Measurements from ENCODE around the gene NECTIN2. TPM values are rescaled to one million over a fixed set of nuclear protein-coding genes. Genes with fewer than 3 reads are reported as not detected.

NECTIN2 gene
- total RNA-seq, 1 experiment from 2014 or later = 115 TPM

DNA sequence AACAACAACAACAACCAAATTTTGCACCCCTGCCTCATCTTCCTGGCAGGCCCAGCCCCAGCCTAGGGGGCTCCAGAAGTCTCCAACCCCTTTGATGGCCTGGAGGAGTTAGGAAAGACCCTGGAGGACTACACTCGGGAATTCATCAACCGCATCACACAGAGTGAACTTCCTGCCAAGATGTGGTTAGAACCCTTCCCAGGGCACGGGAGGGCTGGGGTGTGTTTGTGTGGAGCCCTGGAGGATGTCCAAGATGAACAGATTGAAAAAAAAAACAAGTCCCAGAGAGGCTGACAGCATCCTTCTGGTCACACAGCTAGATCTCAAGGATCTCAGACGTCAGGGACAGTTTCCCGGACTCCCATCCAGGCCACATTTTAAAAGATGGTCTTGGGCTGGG lies 81.6 kb downstream of the NECTIN2 start:
- Histone ChIP-seq H3K27ac (no peak overlapping the region), H3K27me3 (ENCODE audit: insufficient read depth, low read depth) (0 out of 2 replicates have a peak, but pooled peaks cover 5% of the 10 kb centered on the region), H3K79me2 (ENCODE audit: low read depth) (no peaks in the 10 kb centered on the region), H3F3A (ENCODE audit: insufficient read depth, low read depth) (peaks cover 7% of the 10 kb centered on the region; the same call in 1 of the 2 replicates), H3K9me2 (ENCODE audit: insufficient read depth) (no peaks in the 10 kb centered on the region), H4K20me1 (ENCODE audit: insufficient read depth) (no peaks in the 10 kb centered on the region), H3K9me3 (ENCODE audit: insufficient read depth, low read depth) (no peaks in the 10 kb centered on the region), H3K4me2 (no peak overlapping the region), H3K4me3 (no peak overlapping the region), H3K4me1 (replicated peaks; ENCODE audit: insufficient read depth) (no peaks in the 10 kb centered on the region), H2AFZ (no peak overlapping the region), H3K36me3 (ENCODE audit: low read depth) (no peaks in the 10 kb centered on the region)
- intact Hi-C loops (cut with micrococcal nuclease; ENCODE audit: unreplicated experiment) = no loop called here
- no peak for TF ChIP-seq EZH2 (IDR thresholded peaks at IDR 0.05; ENCODE audit: low read depth)
- TF ChIP-seq, protein P1, sequence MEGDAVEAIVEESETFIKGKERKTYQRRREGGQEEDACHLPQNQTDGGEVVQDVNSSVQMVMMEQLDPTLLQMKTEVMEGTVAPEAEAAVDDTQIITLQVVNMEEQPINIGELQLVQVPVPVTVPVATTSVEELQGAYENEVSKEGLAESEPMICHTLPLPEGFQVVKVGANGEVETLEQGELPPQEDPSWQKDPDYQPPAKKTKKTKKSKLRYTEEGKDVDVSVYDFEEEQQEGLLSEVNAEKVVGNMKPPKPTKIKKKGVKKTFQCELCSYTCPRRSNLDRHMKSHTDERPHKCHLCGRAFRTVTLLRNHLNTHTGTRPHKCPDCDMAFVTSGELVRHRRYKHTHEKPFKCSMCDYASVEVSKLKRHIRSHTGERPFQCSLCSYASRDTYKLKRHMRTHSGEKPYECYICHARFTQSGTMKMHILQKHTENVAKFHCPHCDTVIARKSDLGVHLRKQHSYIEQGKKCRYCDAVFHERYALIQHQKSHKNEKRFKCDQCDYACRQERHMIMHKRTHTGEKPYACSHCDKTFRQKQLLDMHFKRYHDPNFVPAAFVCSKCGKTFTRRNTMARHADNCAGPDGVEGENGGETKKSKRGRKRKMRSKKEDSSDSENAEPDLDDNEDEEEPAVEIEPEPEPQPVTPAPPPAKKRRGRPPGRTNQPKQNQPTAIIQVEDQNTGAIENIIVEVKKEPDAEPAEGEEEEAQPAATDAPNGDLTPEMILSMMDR (conservative IDR thresholded peaks at IDR 0.05) = no peak
- ChIA-PET POLR2A (ENCODE audit: unreplicated experiment) (no interaction called here), CTCF (no interaction called here)
- peak in 1 of 2 experiments; percentile 34 for DNase-seq
- no TSS peak for BruUV-seq (replicated peaks)

DNA sequence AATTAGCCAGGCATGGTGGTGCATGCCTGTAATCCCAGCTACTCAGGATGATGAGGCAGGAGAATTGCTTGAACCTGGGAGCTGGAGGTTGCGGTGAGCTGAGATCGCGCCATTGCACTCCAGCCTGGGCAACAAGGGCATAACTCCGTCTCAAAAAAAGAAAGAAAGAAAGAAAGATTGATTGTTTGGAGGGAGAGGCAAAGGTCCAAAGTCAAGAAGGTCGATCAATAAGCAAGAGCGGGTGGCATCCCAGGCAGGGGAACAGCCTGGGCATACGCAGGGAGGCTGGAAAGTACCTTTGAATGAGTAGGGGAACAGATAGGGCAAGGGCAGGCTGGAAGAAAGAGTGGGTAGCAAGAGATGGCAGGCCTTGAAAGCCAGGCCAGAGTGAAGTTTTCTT lies 84.0 kb downstream of the NECTIN2 start:
- Histone ChIP-seq H3K79me2 (ENCODE audit: low read depth) (no peaks in the 10 kb centered on the region), H3K36me3 (ENCODE audit: low read depth) (no peaks in the 10 kb centered on the region), H3K4me2 (no peak overlapping the region), H4K20me1 (ENCODE audit: insufficient read depth) (no peaks in the 10 kb centered on the region), H3K4me3 (no peak overlapping the region), H3K4me1 (replicated peaks; ENCODE audit: insufficient read depth) (no peaks in the 10 kb centered on the region), H3K9me3 (ENCODE audit: insufficient read depth, low read depth) (no peaks in the 10 kb centered on the region), H3K27ac (no peak overlapping the region), H3F3A (ENCODE audit: insufficient read depth, low read depth) (peaks cover 9% of the 10 kb centered on the region; the same call in 1 of the 2 replicates), H3K9me2 (ENCODE audit: insufficient read depth) (no peaks in the 10 kb centered on the region), H2AFZ (no peak overlapping the region), H3K27me3 (ENCODE audit: insufficient read depth, low read depth) (no peaks in the 10 kb centered on the region)
- ChIA-PET POLR2A (ENCODE audit: unreplicated experiment) (no interaction called here), CTCF (no interaction called here)
- TF ChIP-seq EZH2 (IDR thresholded peaks at IDR 0.05; ENCODE audit: low read depth) = no peak
- TF ChIP-seq, protein P1 (conservative IDR thresholded peaks at IDR 0.05) = no peak
- no TSS peak for BruUV-seq (replicated peaks)
- intact Hi-C loops (cut with micrococcal nuclease; ENCODE audit: unreplicated experiment) = no loop called here
- no peak for DNase-seq

DNA sequence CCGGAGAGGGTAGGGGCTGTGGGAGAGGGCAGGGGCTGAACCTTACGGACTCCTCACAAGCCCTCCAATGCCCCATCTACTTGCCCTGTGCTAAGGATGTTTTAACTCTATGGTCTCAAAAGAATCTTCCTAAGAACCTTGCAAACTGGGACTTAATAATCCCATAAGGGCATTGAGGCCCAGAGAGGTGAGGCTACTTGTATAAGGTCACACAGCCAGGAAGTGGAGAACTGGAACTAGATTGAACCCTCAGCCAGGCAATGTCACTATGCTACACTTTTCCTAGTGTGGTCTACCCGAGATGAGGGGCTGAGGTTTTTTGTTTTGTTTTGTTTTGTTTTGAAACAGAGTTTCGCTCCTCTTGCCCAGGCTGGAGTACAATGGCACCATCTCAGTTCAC lies 85.4 kb downstream of the NECTIN2 start:
- Histone ChIP-seq H4K20me1 (ENCODE audit: insufficient read depth) (no peaks in the 10 kb centered on the region), H2AFZ (no peak overlapping the region), H3K4me2 (no peak overlapping the region), H3K79me2 (ENCODE audit: low read depth) (no peaks in the 10 kb centered on the region), H3K4me1 (replicated peaks; ENCODE audit: insufficient read depth) (no peaks in the 10 kb centered on the region), H3K27me3 (ENCODE audit: insufficient read depth, low read depth) (no peaks in the 10 kb centered on the region), H3K4me3 (no peak overlapping the region), H3K9me2 (ENCODE audit: insufficient read depth) (no peaks in the 10 kb centered on the region), H3K9me3 (ENCODE audit: insufficient read depth, low read depth) (no peaks in the 10 kb centered on the region), H3F3A (ENCODE audit: insufficient read depth, low read depth) (peaks cover 9% of the 10 kb centered on the region; the same call in 1 of the 2 replicates), H3K27ac (no peak overlapping the region), H3K36me3 (ENCODE audit: low read depth) (no peaks in the 10 kb centered on the region)
- TF ChIP-seq, protein P1 (conservative IDR thresholded peaks at IDR 0.05) = no peak
- no peak for TF ChIP-seq EZH2 (IDR thresholded peaks at IDR 0.05; ENCODE audit: low read depth)
- CTCF ChIA-PET = no interaction called here
- BruUV-seq (replicated peaks) = no TSS peak
- DNase-seq = no peak
- POLR2A ChIA-PET (ENCODE audit: unreplicated experiment) = no interaction called here
- intact Hi-C loops (cut with micrococcal nuclease; ENCODE audit: unreplicated experiment) = no loop called here

Other genes starting within 250 kb of the NECTIN2 start
- gene IGSF23, start 232.7 kb upstream of the NECTIN2 start, total RNA-seq (2021) = not detected in 2 replicates
- gene PVR, start 202.4 kb upstream of the NECTIN2 start, total RNA-seq (2021) = 50.8 and 52.1 TPM in 2 replicates
- gene CEACAM19, start 174.8 kb upstream of the NECTIN2 start, total RNA-seq (2021) = 4.8 and 8.0 TPM in 2 replicates
- not detected in 2 replicates for gene CEACAM16, start 147.1 kb upstream of the NECTIN2 start, total RNA-seq (2021)
- gene BCL3, start 97.6 kb upstream of the NECTIN2 start, total RNA-seq (2021) = 36.1 and 38.9 TPM in 2 replicates
- 53.6 and 68.8 TPM in 2 replicates for gene CBLC, start 68.4 kb upstream of the NECTIN2 start, total RNA-seq (2021)
- 146 and 199 TPM in 2 replicates for gene BCAM, start 37.2 kb upstream of the NECTIN2 start, total RNA-seq (2021)
- 83.6 and 86.0 TPM in 2 replicates for gene TOMM40, start 45.0 kb downstream of the NECTIN2 start, total RNA-seq (2021)
- gene APOE, start 59.5 kb downstream of the NECTIN2 start, total RNA-seq (2021) = 11.5 and 16.5 TPM in 2 replicates
- gene APOC1, start 68.3 kb downstream of the NECTIN2 start, total RNA-seq (2021) = 27.4 and 31.1 TPM in 2 replicates
- not detected in 2 replicates for gene APOC4, start 95.9 kb downstream of the NECTIN2 start, total RNA-seq (2021)
- gene APOC2, start 99.8 kb downstream of the NECTIN2 start, total RNA-seq (2021) = not detected in 2 replicates
- 98.2 and 111 TPM in 2 replicates for gene CLPTM1, start 109.1 kb downstream of the NECTIN2 start, total RNA-seq (2021)
- 5.8 and 10.6 TPM in 2 replicates for gene RELB, start 155.2 kb downstream of the NECTIN2 start, total RNA-seq (2021)
- gene CLASRP, start 192.7 kb downstream of the NECTIN2 start, total RNA-seq (2021) = 74.1 and 76.8 TPM in 2 replicates
- gene ZNF296, start 230.2 kb downstream of the NECTIN2 start, total RNA-seq (2021) = 3.1 and 3.7 TPM in 2 replicates
- 29.6 and 30.6 TPM in 2 replicates for gene GEMIN7, start 233.0 kb downstream of the NECTIN2 start, total RNA-seq (2021)
- 41.1 and 49.5 TPM in 2 replicates for gene PPP1R37, start 246.9 kb downstream of the NECTIN2 start, total RNA-seq (2021)